ENCODE measurements around the gene C12orf76.
"Not testable (repeated sequence)": the region's sequence is repeated elsewhere in the genome, so short reads cannot be mapped to it uniquely, and the experiment has no call there.

The C12orf76 gene
- 2.1 to 9.4 (median 5.2) reads per million in 18 experiments for total RNA-seq

GRCh38 chr12:110048242-110049027 lies at the start of gene C12orf76:
Gene C12orf76 (minus strand): TSS chr12:110048522. CDS start chr12:110048495, 27 bp downstream.
- DNase-seq, result peak; percentile 98

GRCh38 chr12:110093631-110094311 lies 45.4 kb upstream of the C12orf76 start:
- no peak for DNase-seq

GRCh38 chr12:110091136-110091711 lies 42.9 kb upstream of the C12orf76 start:
- no peak for DNase-seq

GRCh38 chr12:110090266-110091135 lies 42.2 kb upstream of the C12orf76 start:
- no peak for DNase-seq

- DNase-seq, result peak; percentile 66 to 78
Observed at GRCh38 chr12:110088936-110089335, 40.6 kb upstream of the C12orf76 start.

- DNase-seq, result peak; percentile 69 to 89
Observed at GRCh38 chr12:110088216-110088615, 39.9 kb upstream of the C12orf76 start.

- DNase-seq, result no peak
Observed at GRCh38 chr12:110084314-110085015, 36.1 kb upstream of the C12orf76 start.

GRCh38 chr12:110080410-110080809 lies 32.1 kb upstream of the C12orf76 start:
- DNase-seq, result no peak

- DNase-seq, result peak; percentile 86 to 94
Observed at GRCh38 chr12:110079477-110080400, 31.4 kb upstream of the C12orf76 start.

GRCh38 chr12:110077800-110078199 lies 29.5 kb upstream of the C12orf76 start:
- no peak for DNase-seq

GRCh38 chr12:110075880-110076279 lies 27.6 kb upstream of the C12orf76 start:
- no peak for DNase-seq

- no peak for DNase-seq
Observed at GRCh38 chr12:110074089-110074488, 25.8 kb upstream of the C12orf76 start.

GRCh38 chr12:110073049-110073831 lies 24.9 kb upstream of the C12orf76 start:
- peak; percentile 14 to 17 for DNase-seq

- DNase-seq, result not testable (repeated sequence)
Observed at GRCh38 chr12:110072636-110073035, 24.3 kb upstream of the C12orf76 start.

GRCh38 chr12:110071967-110072366 lies 23.6 kb upstream of the C12orf76 start:
- no peak for DNase-seq

- no peak for DNase-seq
Observed at GRCh38 chr12:110071504-110071903, 23.2 kb upstream of the C12orf76 start.

- DNase-seq, result no peak
Observed at GRCh38 chr12:110068654-110069053, 20.3 kb upstream of the C12orf76 start.

- not testable (repeated sequence) for DNase-seq
Observed at GRCh38 chr12:110068115-110068514, 19.8 kb upstream of the C12orf76 start.

- DNase-seq, result no peak
Observed at GRCh38 chr12:110067531-110067930, 19.2 kb upstream of the C12orf76 start.

GRCh38 chr12:110065540-110065939 lies 17.2 kb upstream of the C12orf76 start:
- no peak for DNase-seq
